Kidney (tissue), 14 donors: ENCODE measurements around the gene NECTIN1. TPM values are rescaled to one million over a fixed set of nuclear protein-coding genes. Genes with fewer than 3 reads are reported as not detected.

Experiments
- DNase-seq, 5 donors: peaks; one replicate each; pipeline ENCODE4 v3.0.0-alpha.2; 2013 to 2020
- FAIRE-seq: peaks from 2 replicates; lab custom pipeline; 2012; peaks lifted over from hg19 to GRCh38; lab: Jason Lieb, UNC
- H3K27ac ChIP-seq, 2 donors: one replicate each; pipeline ENCODE4 v1.7.0; 2013; ENCODE audit warnings: low read depth in 2 of 2, low read length in 2 of 2, inconsistent platforms in 1 of 2
- H3K27me3 ChIP-seq: one replicate; pipeline ENCODE4 v1.7.1; 2013; ENCODE audit warnings: low read length, inconsistent platforms; ENCODE audit not compliant: control insufficient read depth, insufficient read depth
- H3K36me3 ChIP-seq, 3 donors: one replicate each; pipeline versions ENCODE4 v1.7.0 to v1.7.1; 2013; ENCODE audit warnings: low read length in 3 of 3, control low read depth in 1 of 3, inconsistent platforms in 1 of 3; ENCODE audit not compliant: insufficient read depth in 3 of 3, control insufficient read depth in 2 of 3
- H3K4me1 ChIP-seq, 3 donors: one replicate each; pipeline versions ENCODE4 v1.7.0 to v1.7.1; 2013; ENCODE audit warnings: low read length in 3 of 3, inconsistent platforms in 1 of 3, low read depth in 1 of 3; ENCODE audit not compliant: control insufficient read depth in 2 of 3, insufficient read depth in 2 of 3
- H3K4me3 ChIP-seq, 3 donors: one replicate each; pipeline versions ENCODE4 v1.7.0 to v1.8.1; 2013; ENCODE audit warnings: low read length in 3 of 3, control low read depth in 1 of 3, inconsistent platforms in 1 of 3
- H3K9ac ChIP-seq, 3 donors: one replicate each; pipeline versions ENCODE4 v1.7.0 to v1.7.1; 2013; ENCODE audit warnings: low read length in 3 of 3, control low read depth in 1 of 3, inconsistent platforms in 1 of 3
- H3K9me3 ChIP-seq, 3 donors: one replicate each; pipeline versions ENCODE4 v1.7.0 to v1.7.1; 2013; ENCODE audit warnings: low read length in 3 of 3, control low read depth in 1 of 3, inconsistent platforms in 1 of 3; ENCODE audit not compliant: control insufficient read depth in 2 of 3, insufficient read depth in 1 of 3
- intact Hi-C: fragments of 100-400 bp; cut with DNase I; formaldehyde crosslinking; loops from one replicate; pipeline ENCODE4 v1.11.1; 2022
- polyA plus RNA-seq: library from polyadenylated mRNA; stranded (reverse); fragments of 350-450 nt; fragmentation: Illumina TruSeq; extraction: RNeasy Lipid Tissue Mini Kit (QIAGEN cat#74804); gene quantifications from one replicate; pipeline ENCODE4 v1.2.3, GENCODE V29; 2014; ENCODE audit warnings: low read depth, low replicate concordance; ENCODE audit not compliant: insufficient read depth
- total RNA-seq: library from RNA; stranded (reverse); fragmentation: NEBNext Ultra II Directional; extraction: Animal tissue kit (Norgen Biotek cat#: 25700); gene quantifications from one replicate; pipeline ENCODE4 v1.2.1, GENCODE V29; 2021
- TF ChIP-seq, protein P1 (sequence below): IDR thresholded peaks from 3 replicates; pipeline ENCODE4 v1.5.1; 2012; ENCODE audit warnings: mild to moderate bottlenecking, moderate library complexity, borderline replicate concordance; ENCODE audit not compliant: insufficient read depth; ENCODE audit errors: extremely low read depth
- donor health status: control.
- donor health status: control.
- donor health status: control.
- donor health status: control.
- donor health status: control.
- donor health status: DM: yes; HTN: yes; CAD: no.
- donor health status: Normal renal cell carcinoma (clear cell type).

The NECTIN1 gene
- total and polyA plus RNA-seq, 2 donors from 2014 or later, result 6.0 to 13.2 TPM

DNA sequence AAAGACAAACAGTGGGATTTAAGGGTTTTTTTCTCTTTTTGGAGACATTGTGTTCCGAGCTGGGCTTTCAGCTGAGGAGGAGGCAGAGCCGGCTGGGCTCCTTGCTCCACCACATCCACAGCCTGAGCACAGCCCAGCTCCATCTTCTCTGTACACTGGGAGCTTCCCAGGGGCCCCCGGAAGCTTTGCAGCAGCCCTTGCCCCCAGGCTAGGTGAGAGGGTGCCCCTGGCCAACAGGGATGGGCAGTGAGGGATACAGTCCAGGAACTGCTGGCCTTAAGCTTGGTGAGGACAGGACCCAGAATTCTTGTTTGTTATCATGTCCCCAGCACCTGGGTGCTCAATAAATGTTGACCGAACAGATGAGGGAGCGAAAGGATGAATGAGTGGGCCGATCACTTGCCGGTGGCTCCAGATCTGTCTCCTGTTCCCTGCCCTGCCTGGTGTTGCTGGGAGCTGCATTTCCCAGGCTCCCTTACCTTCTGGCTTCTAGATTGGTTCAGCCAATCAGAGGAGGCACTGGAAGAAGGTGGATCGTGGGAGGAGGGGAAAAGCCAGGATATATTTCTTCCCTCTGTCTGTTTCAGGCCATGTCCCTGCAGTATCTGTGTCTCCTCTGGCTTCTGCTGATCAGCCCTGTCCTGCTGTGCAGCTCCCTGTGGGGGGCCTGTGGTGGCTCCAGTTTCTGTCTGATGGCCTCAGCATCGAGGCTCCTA is 26.5 kb upstream of the NECTIN1 start:
- no peak overlapping the region for H3K27ac ChIP-seq
- H3K9ac ChIP-seq, result no peak overlapping the region
- no peaks in the 10 kb centered on the region for H3K4me1 ChIP-seq
- intact Hi-C loops, result no loop called here
- H3K27me3 ChIP-seq, result no peaks in the 10 kb centered on the region
- no peak overlapping the region for H3K4me3 ChIP-seq
- H3K9me3 ChIP-seq, result no peaks in the 10 kb centered on the region
- FAIRE-seq, result no peak
- TF ChIP-seq, protein P1, sequence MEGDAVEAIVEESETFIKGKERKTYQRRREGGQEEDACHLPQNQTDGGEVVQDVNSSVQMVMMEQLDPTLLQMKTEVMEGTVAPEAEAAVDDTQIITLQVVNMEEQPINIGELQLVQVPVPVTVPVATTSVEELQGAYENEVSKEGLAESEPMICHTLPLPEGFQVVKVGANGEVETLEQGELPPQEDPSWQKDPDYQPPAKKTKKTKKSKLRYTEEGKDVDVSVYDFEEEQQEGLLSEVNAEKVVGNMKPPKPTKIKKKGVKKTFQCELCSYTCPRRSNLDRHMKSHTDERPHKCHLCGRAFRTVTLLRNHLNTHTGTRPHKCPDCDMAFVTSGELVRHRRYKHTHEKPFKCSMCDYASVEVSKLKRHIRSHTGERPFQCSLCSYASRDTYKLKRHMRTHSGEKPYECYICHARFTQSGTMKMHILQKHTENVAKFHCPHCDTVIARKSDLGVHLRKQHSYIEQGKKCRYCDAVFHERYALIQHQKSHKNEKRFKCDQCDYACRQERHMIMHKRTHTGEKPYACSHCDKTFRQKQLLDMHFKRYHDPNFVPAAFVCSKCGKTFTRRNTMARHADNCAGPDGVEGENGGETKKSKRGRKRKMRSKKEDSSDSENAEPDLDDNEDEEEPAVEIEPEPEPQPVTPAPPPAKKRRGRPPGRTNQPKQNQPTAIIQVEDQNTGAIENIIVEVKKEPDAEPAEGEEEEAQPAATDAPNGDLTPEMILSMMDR, result no peak
- DNase-seq, result peak in 3 of 5 donors; percentile 41 to 63 (median 62)
- H3K36me3 ChIP-seq, result no peaks in the 10 kb centered on the region

DNA sequence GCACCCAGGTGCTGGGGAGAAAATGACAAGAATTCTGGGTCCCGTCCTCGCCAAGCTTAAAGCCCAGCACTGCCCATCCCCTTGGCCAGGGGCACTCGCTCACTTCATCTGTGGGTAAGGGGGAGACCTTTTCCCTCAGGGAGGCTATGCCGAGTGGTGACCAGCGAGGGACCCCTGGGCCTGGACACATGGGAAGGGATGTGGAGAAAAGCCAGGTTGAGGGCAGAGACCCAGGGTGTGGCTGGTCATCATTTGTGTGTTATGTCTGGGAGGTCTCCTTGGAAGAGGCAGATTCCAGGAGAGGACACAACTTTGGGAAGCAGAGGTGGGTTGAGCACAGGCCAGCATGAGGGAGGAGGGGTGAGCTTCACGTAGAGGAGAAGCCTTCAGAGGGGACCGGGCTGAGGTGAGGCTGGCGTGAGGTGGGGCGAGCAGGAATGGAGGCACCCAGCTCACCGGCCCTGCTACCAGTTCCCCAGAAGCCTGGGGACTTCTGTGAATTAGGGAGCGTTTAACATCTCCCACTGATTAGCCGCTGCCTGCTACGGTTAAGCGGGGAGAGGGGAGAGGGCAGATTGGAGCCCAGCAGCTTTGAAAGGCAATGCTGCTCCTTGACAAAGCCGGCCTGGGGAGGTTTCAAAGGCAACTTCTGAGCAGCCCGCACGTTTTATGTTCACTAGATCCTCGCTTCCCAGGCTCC is 25.8 kb upstream of the NECTIN1 start:
- Histone ChIP-seq H3K27me3 (no peaks in the 10 kb centered on the region), H3K9me3 (no peaks in the 10 kb centered on the region), H3K36me3 (no peaks in the 10 kb centered on the region), H3K4me1 (no peaks in the 10 kb centered on the region), H3K9ac (no peak overlapping the region), H3K27ac (no peak overlapping the region), H3K4me3 (no peak overlapping the region)
- FAIRE-seq, result no peak
- no peak for DNase-seq
- TF ChIP-seq, protein P1, result no peak
- intact Hi-C loops, result no loop called here

DNA sequence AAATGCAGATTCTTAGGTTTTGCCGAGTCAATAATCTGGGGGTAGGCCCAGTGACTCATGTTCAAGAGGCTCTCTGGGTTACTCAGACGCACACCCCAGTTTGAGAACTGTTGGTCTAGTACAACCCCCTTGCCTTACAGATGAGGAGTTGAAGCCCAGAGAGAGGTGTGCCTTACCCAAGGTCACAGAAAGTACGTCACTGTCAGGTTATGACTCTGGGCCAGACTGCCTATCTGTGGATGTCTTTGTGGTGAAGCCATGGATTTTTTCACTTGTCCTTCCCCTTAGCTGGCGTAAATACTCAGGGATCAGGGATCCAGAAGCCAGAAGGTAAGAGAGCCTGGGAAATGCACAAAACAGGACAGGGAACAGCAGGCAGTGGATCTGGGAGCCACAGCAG is 25.2 kb upstream of the NECTIN1 start:
- H3K9ac ChIP-seq, result no peak overlapping the region
- no peak overlapping the region for H3K27ac ChIP-seq
- TF ChIP-seq, protein P1, result no peak
- no peak for DNase-seq
- H3K4me1 ChIP-seq, result no peaks in the 10 kb centered on the region
- H3K36me3 ChIP-seq, result no peaks in the 10 kb centered on the region
- intact Hi-C loops, result no loop called here
- H3K4me3 ChIP-seq, result no peak overlapping the region
- FAIRE-seq, result no peak
- H3K27me3 ChIP-seq, result no peaks in the 10 kb centered on the region
- H3K9me3 ChIP-seq, result no peaks in the 10 kb centered on the region
